ENCODE measurements around the gene PDGFB.
A peak's percentile ranks its signal among the peaks of the same experiment; 100 is the strongest.

Gene PDGFB

DNA sequence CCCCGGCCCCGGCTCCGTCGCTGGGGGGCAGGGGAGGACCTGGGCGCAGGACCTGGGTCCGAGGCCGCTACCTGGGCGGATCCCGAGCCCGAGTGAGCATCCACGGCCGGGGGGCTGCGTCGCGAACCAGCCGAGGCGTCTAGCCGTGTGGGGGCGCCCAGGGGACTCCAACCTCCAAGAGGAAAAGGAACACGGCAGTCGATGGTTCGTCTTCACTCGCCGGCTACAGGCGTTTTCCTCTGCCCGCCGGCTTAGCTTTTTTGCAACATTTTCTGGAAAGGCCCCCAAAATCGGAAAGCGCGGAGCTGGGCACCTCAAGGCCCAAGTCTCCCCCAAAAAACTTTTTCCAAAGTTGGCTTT is 666 bp downstream of the PDGFB start:
- Histone ChIP-seq H2AFZ (ENCODE audit: low read length) (0 out of 2 replicates have a peak overlapping the region, but pooled peaks have one; percentile 42), H3K27me3 (replicated peaks; ENCODE audit: insufficient read depth, low read length) (peaks cover 6% of the 10 kb centered on the region; the same call in 1 of the 2 replicates), H3K9me3 (replicated peaks; ENCODE audit: insufficient read depth, low read length) (no peaks in the 10 kb centered on the region), H3K4me1 (ENCODE audit: low read length) (peaks cover 38% of the 10 kb centered on the region), H3K79me2 (ENCODE audit: low read length) (peaks cover 24% of the 10 kb centered on the region), H3K36me3 (replicated peaks; ENCODE audit: insufficient read depth, low read length) (no peaks in the 10 kb centered on the region), H3K4me2 (ENCODE audit: low read depth, low read length) (peak overlapping the region; percentile 98), H3F3A (ENCODE audit: insufficient read depth, low read length) (peaks cover 15% of the 10 kb centered on the region), H4K20me1 (ENCODE audit: insufficient read depth, low read length) (no peaks in the 10 kb centered on the region), H3K9me2 (replicated peaks; ENCODE audit: insufficient read depth, low read length) (no peaks in the 10 kb centered on the region), H3K4me3 (ENCODE audit: low read length) (peak overlapping the region; percentile 84), H3K9ac (ENCODE audit: low read length) (peak overlapping the region; percentile 62; the same call in 1 of the 2 replicates), H3K27ac (ENCODE audit: low read length) (no peak overlapping the region)
- DNase-seq = peak; percentile 29
- TF ChIP-seq EZH2phosphoT487 (IDR thresholded peaks at IDR 0.05; ENCODE audit: low read length) = no peak
- TF ChIP-seq, protein P1, sequence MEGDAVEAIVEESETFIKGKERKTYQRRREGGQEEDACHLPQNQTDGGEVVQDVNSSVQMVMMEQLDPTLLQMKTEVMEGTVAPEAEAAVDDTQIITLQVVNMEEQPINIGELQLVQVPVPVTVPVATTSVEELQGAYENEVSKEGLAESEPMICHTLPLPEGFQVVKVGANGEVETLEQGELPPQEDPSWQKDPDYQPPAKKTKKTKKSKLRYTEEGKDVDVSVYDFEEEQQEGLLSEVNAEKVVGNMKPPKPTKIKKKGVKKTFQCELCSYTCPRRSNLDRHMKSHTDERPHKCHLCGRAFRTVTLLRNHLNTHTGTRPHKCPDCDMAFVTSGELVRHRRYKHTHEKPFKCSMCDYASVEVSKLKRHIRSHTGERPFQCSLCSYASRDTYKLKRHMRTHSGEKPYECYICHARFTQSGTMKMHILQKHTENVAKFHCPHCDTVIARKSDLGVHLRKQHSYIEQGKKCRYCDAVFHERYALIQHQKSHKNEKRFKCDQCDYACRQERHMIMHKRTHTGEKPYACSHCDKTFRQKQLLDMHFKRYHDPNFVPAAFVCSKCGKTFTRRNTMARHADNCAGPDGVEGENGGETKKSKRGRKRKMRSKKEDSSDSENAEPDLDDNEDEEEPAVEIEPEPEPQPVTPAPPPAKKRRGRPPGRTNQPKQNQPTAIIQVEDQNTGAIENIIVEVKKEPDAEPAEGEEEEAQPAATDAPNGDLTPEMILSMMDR (IDR thresholded peaks at IDR 0.05; ENCODE audit: low read length) = no peak
- no peak for TF ChIP-seq EZH2 (optimal IDR thresholded peaks at IDR 0.05; ENCODE audit: low read depth, low read length)

- Histone ChIP-seq H3K9me2 (replicated peaks; ENCODE audit: insufficient read depth, low read length) (no peaks in the 10 kb centered on the region), H3K27ac (ENCODE audit: low read length) (peak overlapping the region; percentile 47; the same call in 1 of the 2 replicates), H3F3A (ENCODE audit: insufficient read depth, low read length) (peaks cover 15% of the 10 kb centered on the region), H3K79me2 (ENCODE audit: low read length) (peaks cover 30% of the 10 kb centered on the region), H3K9ac (ENCODE audit: low read length) (peak overlapping the region; percentile 68), H4K20me1 (ENCODE audit: insufficient read depth, low read length) (no peaks in the 10 kb centered on the region), H3K4me2 (ENCODE audit: low read depth, low read length) (peak overlapping the region; percentile 98), H3K36me3 (replicated peaks; ENCODE audit: insufficient read depth, low read length) (no peaks in the 10 kb centered on the region), H3K4me3 (ENCODE audit: low read length) (peak overlapping the region; percentile 84), H2AFZ (ENCODE audit: low read length) (peak overlapping the region; percentile 70), H3K27me3 (replicated peaks; ENCODE audit: insufficient read depth, low read length) (peaks cover 6% of the 10 kb centered on the region; the same call in 1 of the 2 replicates), H3K4me1 (ENCODE audit: low read length) (peaks cover 41% of the 10 kb centered on the region), H3K9me3 (replicated peaks; ENCODE audit: insufficient read depth, low read length) (no peaks in the 10 kb centered on the region)
- DNase-seq = peak; percentile 31
- TF ChIP-seq EZH2phosphoT487 (IDR thresholded peaks at IDR 0.05; ENCODE audit: low read length) (no peak), EZH2 (optimal IDR thresholded peaks at IDR 0.05; ENCODE audit: low read depth, low read length) (no peak)
Measured at GRCh38 chr22:39243439-39244135, 1.2 kb downstream of the PDGFB start.

DNA sequence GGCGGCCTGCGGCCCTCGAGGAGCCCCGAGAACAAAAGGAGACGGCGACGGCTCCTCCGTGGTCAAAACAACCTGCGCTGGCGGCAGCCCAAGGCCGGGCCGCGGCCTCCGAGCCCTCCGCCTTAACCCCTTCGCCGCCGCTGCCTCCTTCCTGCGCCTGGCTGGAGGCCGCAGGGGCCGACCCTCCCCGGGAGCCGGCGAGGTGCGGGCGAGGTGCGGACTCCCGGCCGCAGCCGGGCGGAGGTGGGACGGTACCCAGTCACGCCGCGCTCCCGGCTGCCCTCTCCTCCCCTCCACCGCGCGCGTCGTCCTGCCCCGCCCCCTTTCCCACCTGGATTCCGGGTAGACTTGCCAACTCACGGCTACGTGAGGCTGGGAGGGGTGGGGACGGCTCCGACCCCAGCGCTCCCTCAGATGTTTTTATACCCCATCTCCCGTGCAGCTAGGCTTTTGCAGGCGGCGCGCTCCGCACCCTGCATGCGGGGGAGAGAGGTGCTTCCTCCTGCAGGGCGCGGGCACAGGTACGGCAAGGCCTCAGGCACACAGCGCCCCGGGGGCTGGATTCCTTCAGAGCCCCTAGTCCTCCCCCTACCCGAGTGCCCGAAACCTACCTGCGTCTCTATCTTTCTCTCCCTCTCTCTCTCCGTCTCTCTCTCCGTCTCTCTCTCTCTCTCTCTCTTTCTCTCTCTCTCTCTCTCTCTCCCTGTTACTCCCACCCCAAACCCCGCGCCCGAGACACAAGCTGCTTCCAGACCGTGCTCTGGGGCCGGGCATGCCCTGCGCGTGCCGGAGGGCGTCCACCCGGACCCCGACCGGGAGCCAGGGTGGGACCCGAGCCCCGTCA is 2.0 kb downstream of the PDGFB start:
- Histone ChIP-seq H3K4me2 (ENCODE audit: low read depth, low read length) (peak overlapping the region; percentile 98), H3K9ac (ENCODE audit: low read length) (peak overlapping the region; percentile 68), H3K79me2 (ENCODE audit: low read length) (peaks cover 32% of the 10 kb centered on the region), H3K36me3 (replicated peaks; ENCODE audit: insufficient read depth, low read length) (no peaks in the 10 kb centered on the region), H3K27me3 (replicated peaks; ENCODE audit: insufficient read depth, low read length) (peaks cover 6% of the 10 kb centered on the region; the same call in 1 of the 2 replicates), H4K20me1 (ENCODE audit: insufficient read depth, low read length) (no peaks in the 10 kb centered on the region), H3F3A (ENCODE audit: insufficient read depth, low read length) (peaks cover 15% of the 10 kb centered on the region), H3K27ac (ENCODE audit: low read length) (peak overlapping the region; percentile 47; the same call in 1 of the 2 replicates), H3K4me1 (ENCODE audit: low read length) (peaks cover 35% of the 10 kb centered on the region), H2AFZ (ENCODE audit: low read length) (peak overlapping the region; percentile 70), H3K4me3 (ENCODE audit: low read length) (peak overlapping the region; percentile 84), H3K9me2 (replicated peaks; ENCODE audit: insufficient read depth, low read length) (no peaks in the 10 kb centered on the region), H3K9me3 (replicated peaks; ENCODE audit: insufficient read depth, low read length) (no peaks in the 10 kb centered on the region)
- TF ChIP-seq EZH2 (optimal IDR thresholded peaks at IDR 0.05; ENCODE audit: low read depth, low read length) (no peak), EZH2phosphoT487 (IDR thresholded peaks at IDR 0.05; ENCODE audit: low read length) (no peak)
- TF ChIP-seq, protein P1 (IDR thresholded peaks at IDR 0.05; ENCODE audit: low read length) = no peak
- DNase-seq = peak; percentile 42

Measured in MM.1S (cell line).